ENCODE results near the gene CCDC34. TPM values are rescaled to one million over a fixed set of nuclear protein-coding genes. Genes with fewer than 3 reads are reported as not detected.

Gene CCDC34
- total and polyA plus RNA-seq, 3 donors from 2014 or later = 15.2 to 40.9 (median 24.2) TPM

DNA sequence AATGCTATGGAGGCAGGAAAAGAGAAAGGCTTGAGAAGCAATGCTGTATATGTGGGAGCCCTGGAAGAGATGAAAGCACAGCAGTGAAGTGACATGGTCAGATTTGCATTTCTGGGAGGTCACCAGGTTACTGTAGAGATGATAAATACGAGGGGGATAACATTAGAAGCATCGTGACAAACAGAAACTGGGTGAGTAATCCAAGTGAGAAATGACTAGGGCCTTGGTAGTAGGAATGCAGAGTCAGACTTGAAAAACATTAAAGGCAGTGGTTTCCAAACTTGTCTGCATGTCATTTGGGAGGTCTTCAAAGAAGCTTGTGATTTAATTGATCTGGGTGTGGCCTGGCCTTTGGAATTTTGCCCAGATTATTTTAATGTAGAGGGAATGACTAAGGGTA is 43.9 kb downstream of the CCDC34 start:
- Histone ChIP-seq H3K4me1 (no peaks in the 10 kb centered on the region), H3K27ac (no peak overlapping the region), H3K9me3 (no peaks in the 10 kb centered on the region), H3K4me3 (no peak overlapping the region), H3K27me3 (no peaks in the 10 kb centered on the region), H3K36me3 (ENCODE audit: low read depth, missing control alignments) (no peaks in the 10 kb centered on the region)
- no peak for TF ChIP-seq POLR2A (IDR thresholded peaks at IDR 0.05)
- TF ChIP-seq, protein P1, sequence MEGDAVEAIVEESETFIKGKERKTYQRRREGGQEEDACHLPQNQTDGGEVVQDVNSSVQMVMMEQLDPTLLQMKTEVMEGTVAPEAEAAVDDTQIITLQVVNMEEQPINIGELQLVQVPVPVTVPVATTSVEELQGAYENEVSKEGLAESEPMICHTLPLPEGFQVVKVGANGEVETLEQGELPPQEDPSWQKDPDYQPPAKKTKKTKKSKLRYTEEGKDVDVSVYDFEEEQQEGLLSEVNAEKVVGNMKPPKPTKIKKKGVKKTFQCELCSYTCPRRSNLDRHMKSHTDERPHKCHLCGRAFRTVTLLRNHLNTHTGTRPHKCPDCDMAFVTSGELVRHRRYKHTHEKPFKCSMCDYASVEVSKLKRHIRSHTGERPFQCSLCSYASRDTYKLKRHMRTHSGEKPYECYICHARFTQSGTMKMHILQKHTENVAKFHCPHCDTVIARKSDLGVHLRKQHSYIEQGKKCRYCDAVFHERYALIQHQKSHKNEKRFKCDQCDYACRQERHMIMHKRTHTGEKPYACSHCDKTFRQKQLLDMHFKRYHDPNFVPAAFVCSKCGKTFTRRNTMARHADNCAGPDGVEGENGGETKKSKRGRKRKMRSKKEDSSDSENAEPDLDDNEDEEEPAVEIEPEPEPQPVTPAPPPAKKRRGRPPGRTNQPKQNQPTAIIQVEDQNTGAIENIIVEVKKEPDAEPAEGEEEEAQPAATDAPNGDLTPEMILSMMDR (IDR thresholded peaks at IDR 0.05) = no peak
- DNase-seq = no peak
- WGBS, 2 donors = 59 to 78% methylated on average over 2 of the region's 2 CpGs
- intact Hi-C loops (cut with DNase I; ENCODE audit: low total_unique reads) = no loop called here

- no peak for DNase-seq
Measured at GRCh38 chr11:27317751-27318150, 45.3 kb downstream of the CCDC34 start.

DNA sequence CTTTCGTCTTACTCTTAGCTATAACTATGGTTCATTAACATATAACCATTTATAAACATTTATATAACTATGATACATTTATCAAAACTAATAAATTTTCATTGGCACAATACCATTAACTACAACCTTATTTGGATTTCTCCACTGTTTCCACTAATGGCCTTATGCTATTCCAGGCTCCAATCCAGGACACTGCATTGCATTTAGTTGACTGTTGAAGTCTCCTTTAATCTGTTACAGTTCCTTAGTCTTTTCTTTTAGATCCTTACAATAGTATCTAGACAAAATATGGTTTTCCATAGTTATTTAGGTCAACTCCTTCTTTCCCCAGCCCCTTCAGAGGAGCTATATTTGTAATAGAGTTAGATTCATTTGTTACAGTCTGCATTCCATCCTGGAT is 47.2 kb downstream of the CCDC34 start:
- no peak for DNase-seq
- no peak overlapping the region for H3K4me3 ChIP-seq
- H3K4me1 ChIP-seq = no peaks in the 10 kb centered on the region
- H3K36me3 ChIP-seq (ENCODE audit: low read depth, missing control alignments) = no peaks in the 10 kb centered on the region
- 93 to 94% methylated on average over 1 of the region's 1 CpG for WGBS, 2 donors
- intact Hi-C loops (cut with DNase I; ENCODE audit: low total_unique reads) = no loop called here
- H3K9me3 ChIP-seq = no peaks in the 10 kb centered on the region
- no peaks in the 10 kb centered on the region for H3K27me3 ChIP-seq
- TF ChIP-seq, protein P1 (IDR thresholded peaks at IDR 0.05) = no peak
- TF ChIP-seq POLR2A (IDR thresholded peaks at IDR 0.05) = no peak
- H3K27ac ChIP-seq = no peak overlapping the region

More at GRCh38 chr11:27317751-27318150, 45.3 kb downstream of the CCDC34 start:
- no peaks in the 10 kb centered on the region for H3K36me3 ChIP-seq (ENCODE audit: low read depth, missing control alignments)
- WGBS, 2 donors = 91 to 92% methylated on average over 2 of the region's 2 CpGs
- no peaks in the 10 kb centered on the region for H3K4me1 ChIP-seq
- TF ChIP-seq, protein P1 (IDR thresholded peaks at IDR 0.05) = no peak
- no peak for TF ChIP-seq POLR2A (IDR thresholded peaks at IDR 0.05)
- intact Hi-C loops (cut with DNase I; ENCODE audit: low total_unique reads) = no loop called here
- H3K4me3 ChIP-seq = no peak overlapping the region
- H3K27ac ChIP-seq = no peak overlapping the region
- H3K9me3 ChIP-seq = no peaks in the 10 kb centered on the region
- H3K27me3 ChIP-seq = no peaks in the 10 kb centered on the region

DNA sequence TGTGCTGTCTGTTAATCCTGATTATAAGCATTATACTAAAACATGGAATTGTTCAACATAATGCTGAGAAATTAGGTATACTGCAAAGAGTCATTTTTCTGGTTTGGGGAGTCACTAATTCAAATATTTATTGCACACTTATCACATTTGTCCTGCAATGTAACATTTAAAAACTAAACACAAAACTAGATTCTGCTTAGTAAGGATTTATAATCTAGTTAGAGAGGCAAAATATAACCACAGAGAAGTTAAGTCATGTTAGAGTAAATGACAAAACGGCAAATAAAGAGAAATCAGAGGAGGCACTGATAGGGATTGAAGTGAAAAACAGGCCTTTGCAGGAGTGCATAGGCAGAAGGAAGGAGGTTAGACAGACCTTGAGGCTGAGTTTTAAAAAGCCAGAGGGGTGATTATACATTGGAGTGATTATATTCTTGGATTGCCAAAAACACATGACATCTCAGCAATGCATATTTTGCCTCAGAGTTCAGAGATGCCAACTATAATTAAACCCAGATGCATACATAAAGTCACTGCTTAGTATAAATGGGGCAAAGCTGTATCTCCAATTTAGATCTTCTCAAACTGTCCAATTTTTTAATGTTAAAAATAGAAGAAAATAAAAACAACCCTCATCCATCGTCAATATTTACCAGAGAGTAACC is 49.7 kb downstream of the CCDC34 start:
- Histone ChIP-seq H3K4me1 (no peaks in the 10 kb centered on the region), H3K4me3 (no peak overlapping the region), H3K9me3 (no peaks in the 10 kb centered on the region), H3K36me3 (ENCODE audit: low read depth, missing control alignments) (no peaks in the 10 kb centered on the region), H3K27me3 (no peaks in the 10 kb centered on the region), H3K27ac (no peak overlapping the region)
- 75 to 79% methylated on average over 2 of the region's 2 CpGs for WGBS, 2 donors
- TF ChIP-seq, protein P1 (IDR thresholded peaks at IDR 0.05) = no peak
- TF ChIP-seq POLR2A (IDR thresholded peaks at IDR 0.05) = no peak
- DNase-seq = no peak
- intact Hi-C loops (cut with DNase I; ENCODE audit: low total_unique reads) = no loop called here

- no peak for DNase-seq
- no peaks in the 10 kb centered on the region for H3K36me3 ChIP-seq (ENCODE audit: low read depth, missing control alignments)
- no peak overlapping the region for H3K4me3 ChIP-seq
- intact Hi-C loops (cut with DNase I; ENCODE audit: low total_unique reads) = no loop called here
- H3K27ac ChIP-seq = no peak overlapping the region
- whole genome bisulfite sequencing, 2 donors = 58 to 78% methylated on average over 2 of the region's 2 CpGs
- H3K9me3 ChIP-seq = no peaks in the 10 kb centered on the region
- H3K27me3 ChIP-seq = no peaks in the 10 kb centered on the region
- TF ChIP-seq, protein P1 (IDR thresholded peaks at IDR 0.05) = no peak
- no peak for TF ChIP-seq POLR2A (IDR thresholded peaks at IDR 0.05)
- H3K4me1 ChIP-seq = no peaks in the 10 kb centered on the region
Measured at GRCh38 chr11:27312110-27312509, 50.9 kb downstream of the CCDC34 start.

Measured in testis (tissue), 3 donors.